ENCODE results near the gene WDFY4.

The WDFY4 gene

DNA sequence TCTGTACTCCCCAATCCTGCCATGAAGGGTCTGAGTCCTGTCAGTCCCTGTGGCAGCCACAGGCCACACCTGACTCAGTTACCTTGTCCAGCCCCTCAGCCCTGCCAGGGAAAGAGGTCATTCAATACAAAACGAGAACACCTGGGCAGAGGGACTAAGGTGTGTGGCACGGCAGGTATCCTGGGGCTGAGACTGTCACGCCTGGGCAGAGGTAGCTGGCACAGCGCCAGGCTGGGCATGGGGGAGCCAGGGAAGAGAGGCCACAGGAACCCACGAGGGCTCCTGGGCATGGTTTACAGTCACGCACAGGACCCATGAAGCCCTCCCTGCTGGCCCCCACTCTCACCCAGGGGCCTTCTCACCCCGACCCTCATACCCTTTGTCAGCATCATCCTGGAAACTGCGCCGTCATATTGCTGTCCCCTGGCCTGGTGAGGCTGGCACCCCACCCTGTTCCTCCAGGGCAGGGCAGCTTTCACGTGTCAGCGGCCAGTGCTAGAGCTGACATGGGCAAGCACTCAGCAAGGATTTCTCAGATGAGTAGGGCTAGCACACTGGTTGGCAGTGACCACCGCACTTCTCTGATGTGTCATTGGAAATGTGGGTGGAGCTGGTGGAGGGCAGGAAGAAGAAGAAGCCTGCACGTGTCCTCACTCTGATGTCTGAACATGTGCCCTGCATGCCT, 212.2 kb downstream of the WDFY4 start:
- H3K27ac ChIP-seq: no peak overlapping the region
- H3K4me1 ChIP-seq (ENCODE audit: low read depth, poor library complexity, severe bottlenecking): no peaks in the 10 kb centered on the region
- no peak overlapping the region for H3K4me3 ChIP-seq (IDR thresholded peaks at IDR 0.05; ENCODE audit: insufficient read depth, low read depth, low read length)
- H3K4me2 ChIP-seq: no peak overlapping the region
- TF ChIP-seq, protein P1, sequence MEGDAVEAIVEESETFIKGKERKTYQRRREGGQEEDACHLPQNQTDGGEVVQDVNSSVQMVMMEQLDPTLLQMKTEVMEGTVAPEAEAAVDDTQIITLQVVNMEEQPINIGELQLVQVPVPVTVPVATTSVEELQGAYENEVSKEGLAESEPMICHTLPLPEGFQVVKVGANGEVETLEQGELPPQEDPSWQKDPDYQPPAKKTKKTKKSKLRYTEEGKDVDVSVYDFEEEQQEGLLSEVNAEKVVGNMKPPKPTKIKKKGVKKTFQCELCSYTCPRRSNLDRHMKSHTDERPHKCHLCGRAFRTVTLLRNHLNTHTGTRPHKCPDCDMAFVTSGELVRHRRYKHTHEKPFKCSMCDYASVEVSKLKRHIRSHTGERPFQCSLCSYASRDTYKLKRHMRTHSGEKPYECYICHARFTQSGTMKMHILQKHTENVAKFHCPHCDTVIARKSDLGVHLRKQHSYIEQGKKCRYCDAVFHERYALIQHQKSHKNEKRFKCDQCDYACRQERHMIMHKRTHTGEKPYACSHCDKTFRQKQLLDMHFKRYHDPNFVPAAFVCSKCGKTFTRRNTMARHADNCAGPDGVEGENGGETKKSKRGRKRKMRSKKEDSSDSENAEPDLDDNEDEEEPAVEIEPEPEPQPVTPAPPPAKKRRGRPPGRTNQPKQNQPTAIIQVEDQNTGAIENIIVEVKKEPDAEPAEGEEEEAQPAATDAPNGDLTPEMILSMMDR (conservative IDR thresholded peaks at IDR 0.05; ENCODE audit: low read depth, low read length): no peak
- H3K9ac ChIP-seq: no peak overlapping the region
- no peaks in the 10 kb centered on the region for H3K27me3 ChIP-seq (ENCODE audit: insufficient read depth, low read depth)
- H3K36me3 ChIP-seq (ENCODE audit: insufficient read depth): no peaks in the 10 kb centered on the region
- H3K79me2 ChIP-seq (ENCODE audit: insufficient read depth, low read depth): no peaks in the 10 kb centered on the region
- no peaks in the 10 kb centered on the region for H4K20me1 ChIP-seq (ENCODE audit: insufficient read depth)
- no peak overlapping the region for H2AFZ ChIP-seq (ENCODE audit: low read depth)

DNA sequence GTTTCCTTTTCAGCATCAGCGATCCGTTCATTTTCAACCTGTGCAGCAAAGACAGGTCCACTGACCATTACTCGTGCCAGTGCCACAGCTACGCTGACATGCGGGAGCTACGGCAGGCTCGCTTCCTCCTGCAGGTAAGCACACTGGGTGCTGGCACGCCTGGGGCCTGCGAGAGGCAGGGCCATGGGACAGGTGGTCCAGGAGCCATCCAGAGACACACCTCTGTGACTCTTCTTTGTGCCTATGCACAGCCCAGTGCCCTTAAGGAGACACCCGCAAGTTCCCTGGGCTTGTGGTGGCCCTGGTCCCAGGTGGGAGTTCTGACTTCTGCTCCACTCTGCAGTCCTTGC, 212.7 kb downstream of the WDFY4 start:
- no peaks in the 10 kb centered on the region for H3K4me1 ChIP-seq (ENCODE audit: low read depth, poor library complexity, severe bottlenecking)
- H3K36me3 ChIP-seq (ENCODE audit: insufficient read depth): no peaks in the 10 kb centered on the region
- no peak overlapping the region for H3K27ac ChIP-seq
- no peaks in the 10 kb centered on the region for H3K79me2 ChIP-seq (ENCODE audit: insufficient read depth, low read depth)
- no peak overlapping the region for H3K9ac ChIP-seq
- H2AFZ ChIP-seq (ENCODE audit: low read depth): no peak overlapping the region
- TF ChIP-seq, protein P1 (conservative IDR thresholded peaks at IDR 0.05; ENCODE audit: low read depth, low read length): no peak
- no peaks in the 10 kb centered on the region for H3K27me3 ChIP-seq (ENCODE audit: insufficient read depth, low read depth)
- no peak overlapping the region for H3K4me3 ChIP-seq (IDR thresholded peaks at IDR 0.05; ENCODE audit: insufficient read depth, low read depth, low read length)
- no peaks in the 10 kb centered on the region for H4K20me1 ChIP-seq (ENCODE audit: insufficient read depth)
- H3K4me2 ChIP-seq: no peak overlapping the region

DNA sequence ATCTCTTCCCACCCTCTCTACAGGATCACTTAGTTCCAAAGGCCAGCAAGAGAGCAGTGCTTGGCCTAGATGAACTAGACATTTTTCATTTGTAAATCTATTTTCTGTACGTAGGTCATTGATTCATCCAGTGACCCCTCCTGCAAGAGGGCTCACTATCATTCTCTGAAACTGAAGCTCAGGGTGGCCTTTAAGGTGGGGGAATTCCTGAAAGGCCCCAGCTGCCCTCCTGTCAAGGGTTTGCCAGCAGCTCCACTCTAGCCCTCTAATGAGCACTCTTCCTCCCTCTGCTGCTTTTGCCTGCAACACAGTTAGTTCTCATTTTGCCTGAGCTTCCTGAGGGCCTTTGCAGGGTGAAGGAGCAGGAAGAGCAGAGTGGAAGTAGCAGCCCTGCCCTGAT, 213.8 kb downstream of the WDFY4 start:
- no peaks in the 10 kb centered on the region for H3K4me1 ChIP-seq (ENCODE audit: low read depth, poor library complexity, severe bottlenecking)
- no peaks in the 10 kb centered on the region for H3K27me3 ChIP-seq (ENCODE audit: insufficient read depth, low read depth)
- H3K27ac ChIP-seq: no peak overlapping the region
- no peak overlapping the region for H3K4me2 ChIP-seq
- H4K20me1 ChIP-seq (ENCODE audit: insufficient read depth): no peaks in the 10 kb centered on the region
- TF ChIP-seq, protein P1 (conservative IDR thresholded peaks at IDR 0.05; ENCODE audit: low read depth, low read length): no peak
- H3K9ac ChIP-seq: no peak overlapping the region
- no peak overlapping the region for H2AFZ ChIP-seq (ENCODE audit: low read depth)
- no peaks in the 10 kb centered on the region for H3K79me2 ChIP-seq (ENCODE audit: insufficient read depth, low read depth)
- no peaks in the 10 kb centered on the region for H3K36me3 ChIP-seq (ENCODE audit: insufficient read depth)
- H3K4me3 ChIP-seq (IDR thresholded peaks at IDR 0.05; ENCODE audit: insufficient read depth, low read depth, low read length): no peak overlapping the region

DNA sequence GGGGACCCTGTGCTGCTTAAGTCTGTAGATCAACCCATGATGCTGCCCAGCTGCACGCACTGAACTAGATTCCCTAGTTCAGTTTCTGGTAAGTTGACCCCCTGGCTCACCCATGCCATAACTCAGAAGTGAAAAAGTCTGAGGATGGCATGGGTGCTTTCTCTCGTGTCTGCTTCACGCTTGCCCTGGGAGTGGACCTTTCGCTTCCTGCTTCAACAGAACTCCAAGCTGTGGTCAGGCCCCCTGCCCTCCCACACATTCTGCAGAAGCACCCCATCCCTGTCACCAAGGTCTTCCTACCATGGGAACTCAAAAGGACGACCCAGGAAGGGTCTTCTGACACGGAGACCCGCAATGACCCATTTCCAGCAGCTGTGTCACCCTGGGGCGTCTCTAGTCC, 215.1 kb downstream of the WDFY4 start:
- Histone ChIP-seq H3K4me1 (ENCODE audit: low read depth, poor library complexity, severe bottlenecking) (no peaks in the 10 kb centered on the region), H4K20me1 (ENCODE audit: insufficient read depth) (no peaks in the 10 kb centered on the region), H3K27me3 (ENCODE audit: insufficient read depth, low read depth) (no peaks in the 10 kb centered on the region), H3K4me2 (no peak overlapping the region), H3K4me3 (IDR thresholded peaks at IDR 0.05; ENCODE audit: insufficient read depth, low read depth, low read length) (no peak overlapping the region), H3K79me2 (ENCODE audit: insufficient read depth, low read depth) (no peaks in the 10 kb centered on the region), H2AFZ (ENCODE audit: low read depth) (no peak overlapping the region), H3K9ac (no peak overlapping the region), H3K27ac (no peak overlapping the region), H3K36me3 (ENCODE audit: insufficient read depth) (no peaks in the 10 kb centered on the region)
- TF ChIP-seq, protein P1 (conservative IDR thresholded peaks at IDR 0.05; ENCODE audit: low read depth, low read length): no peak

All from KMS-11 (cell line).